Epithelial cell of proximal tubule (primary cell): ENCODE measurements around the gene PDF. TPM values are rescaled to one million over a fixed set of nuclear protein-coding genes. Genes with fewer than 3 reads are reported as not detected.
"Not testable (repeated sequence)": the region's sequence is repeated elsewhere in the genome, so short reads cannot be mapped to it uniquely, and the experiment has no call there.

ENCODE experiments used
- DNase-seq: peaks from one replicate; pipeline ENCODE4 v3.0.0-alpha.2; 2011; ENCODE audit warnings: low read depth
- H3K4me3 ChIP-seq: 2 replicates; pipeline ENCODE4 v1.5.1; 2011; ENCODE audit warnings: low read depth, mild to moderate bottlenecking, low read length
- CTCF ChIP-seq: conservative IDR thresholded peaks from 2 replicates; pipeline ENCODE4 v1.5.1; 2012; ENCODE audit warnings: low read depth, mild to moderate bottlenecking, low read length
- total RNA-seq: library from RNA; depleted of rRNA; stranded (reverse); fragments of >200 nt; gene quantifications from 2 replicates; pipeline ENCODE4 v1.2.3, GENCODE V29; 2015

The PDF gene
- total RNA-seq, 1 donor from 2014 or later = 23.8 TPM

- H3K4me3 ChIP-seq = no peak overlapping the region
- no peak for TF ChIP-seq CTCF
- DNase-seq = no peak
These were observed 38.5 kb upstream of the PDF start for GRCh38 chr16:69368866-69369265.

GRCh38 chr16:69367980-69368379, 37.6 kb upstream of the PDF start:
- no peak for DNase-seq
- H3K4me3 ChIP-seq = no peak overlapping the region
- no peak for TF ChIP-seq CTCF

- no peak for DNase-seq
- no peak overlapping the region for H3K4me3 ChIP-seq
- TF ChIP-seq CTCF = no peak
These were observed 36.0 kb upstream of the PDF start for GRCh38 chr16:69366431-69366830.

GRCh38 chr16:69365901-69366300, 35.5 kb upstream of the PDF start:
- no peak for TF ChIP-seq CTCF

GRCh38 chr16:69364088-69364487, 33.7 kb upstream of the PDF start:
- no peak for DNase-seq
- no peak overlapping the region for H3K4me3 ChIP-seq
- TF ChIP-seq CTCF = no peak

More at GRCh38 chr16:69365901-69366300, 35.5 kb upstream of the PDF start:
- no peak overlapping the region for H3K4me3 ChIP-seq
- no peak for DNase-seq

- DNase-seq = no peak
- no peak for TF ChIP-seq CTCF
- H3K4me3 ChIP-seq = no peak overlapping the region
These were observed 32.9 kb upstream of the PDF start for GRCh38 chr16:69363281-69363717.

GRCh38 chr16:69360070-69360469, 29.7 kb upstream of the PDF start:
- not testable (repeated sequence) for DNase-seq, H3K4me3 ChIP-seq
